Right lobe of liver (tissue), 6 donors: ENCODE data around the gene PCDHGB7. TPM values are rescaled to one million over a fixed set of nuclear protein-coding genes. Genes with fewer than 3 reads are reported as not detected.

ENCODE experiments used
- ATAC-seq, 4 donors: fragments of 200-7000 bp; cut with Tn5 transposase; one replicate each; pipeline ENCODE4 v1.9.1; 2020; ENCODE audit warnings: mild to moderate bottlenecking in 4 of 4, moderate library complexity in 4 of 4
- DNase-seq, 3 donors: peaks; one replicate each; pipeline ENCODE4 v3.0.0-alpha.2; 2020
- H3K27ac ChIP-seq, 3 donors: fragments of 200-600 bp; one replicate each; pipeline ENCODE4 v1.8.0; 2022
- H3K27me3 ChIP-seq, 2 donors: fragments of 200-600 bp; one replicate each; pipeline ENCODE4 v1.8.0; 2022
- H3K36me3 ChIP-seq, 4 donors: fragments of 200-600 bp; sonication (generic) in 1 of 4; one replicate each; pipeline versions ENCODE4 v1.5.1 to v1.8.0; 2017 to 2022; ENCODE audit warnings: control low read depth in 1 of 4
- H3K4me1 ChIP-seq, 4 donors: fragments of 200-600 bp; sonication (generic) in 1 of 4; one replicate each; pipeline versions ENCODE4 v1.5.1 to v1.8.0; 2017 to 2022; ENCODE audit warnings: control low read depth in 1 of 4
- H3K4me3 ChIP-seq, 3 donors: fragments of 200-600 bp; one replicate each; pipeline ENCODE4 v1.8.0; 2022
- H3K9me3 ChIP-seq, 4 donors: fragments of 200-600 bp; sonication (generic) in 1 of 4; one replicate each; pipeline versions ENCODE4 v1.5.1 to v1.8.0; 2017 to 2022; ENCODE audit warnings: control low read depth in 1 of 4
- CTCF ChIP-seq, 4 donors: fragments of 200-600 bp in 3 of 4; fragments of 450-650 bp in 1 of 4; IDR thresholded peaks; one replicate each; pipeline versions ENCODE4 v1.5.1 to v1.8.0; 2016 to 2022; ENCODE audit warnings: antibody characterized with exemption in 4 of 4, mild to moderate bottlenecking in 2 of 4
- POLR2A ChIP-seq: fragments of 450-650 bp; IDR thresholded peaks from one replicate; pipeline ENCODE4 v1.6.1; 2017; ENCODE audit warnings: antibody characterized with exemption, mild to moderate bottlenecking
- WGBS: methylation state at CpG from one replicate; pipeline ENCODE4 v1.1.6; 2018; ENCODE audit warnings: low coverage, low lambda C conversion rate; ENCODE audit not compliant: insufficient coverage; ENCODE audit errors: missing lambda C conversion rate; 5-methylcytosine and 5-hydroxymethylcytosine counted together
- intact Hi-C, 2 donors: fragments of 100-400 bp; cut with DNase I; formaldehyde crosslinking; loops; one replicate each; pipeline versions ENCODE4 v1.11.2 to v1.14.1; 2022
- total RNA-seq, 6 experiments: library from RNA; depleted of rRNA in 2 of 6; stranded (reverse); fragments of >200 nt in 2 of 6; fragmentation: NEBNext Ultra II Directional in 3 of 6; extraction: Animal tissue kit (Norgen Biotek cat#: 25700) in 3 of 6; gene quantifications; one replicate each; pipeline versions ENCODE4 v1.1.0 to v1.2.4, GENCODE V29; 2016 to 2023
- donor health status: DM: no; HTN: yes; CAD: no.
- donor health status: DM: no; HTN: no; CAD: no.
- donor health status: DM: no; HTN: no; CAD: no.
- donor health status: DM: no; HTN: yes; CAD: no.
- donor health status: DM: no; HTN: yes; CAD: no.

Gene PCDHGB7
- total RNA-seq, 6 experiments from 2014 or later = 1.2 to 3.7 (median 2.7) TPM

- Histone ChIP-seq H3K27me3 (no peaks in the 10 kb centered on the region), H3K36me3 (no peaks in the 10 kb centered on the region), H3K9me3 (no peaks in the 10 kb centered on the region), H3K4me1 (no peaks in the 10 kb centered on the region), H3K4me3 (no peak overlapping the region), H3K27ac (no peak overlapping the region)
- ATAC-seq (no peak), DNase-seq (no peak)
- TF ChIP-seq POLR2A = no peak
- intact Hi-C loops = no loop called here
- 88% methylated on average over 2 of the region's 2 CpGs for WGBS
These were observed 19.7 kb downstream of the PCDHGB7 start for GRCh38 chr5:141437221-141437620.

GRCh38 chr5:141439411-141440141, 22.1 kb downstream of the PCDHGB7 start:
- no peak for TF ChIP-seq POLR2A
- TF ChIP-seq CTCF (IDR thresholded peaks at IDR 0.05) = no peak
- 68% methylated on average over 10 of the region's 10 CpGs for WGBS
- Histone ChIP-seq H3K4me3 (no peak overlapping the region), H3K36me3 (no peaks in the 10 kb centered on the region), H3K27me3 (no peaks in the 10 kb centered on the region), H3K27ac (no peak overlapping the region), H3K4me1 (no peaks in the 10 kb centered on the region), H3K9me3 (no peaks in the 10 kb centered on the region)
- ATAC-seq (no peak), DNase-seq (no peak)
- intact Hi-C loops = no loop called here

GRCh38 chr5:141440341-141440740, 22.9 kb downstream of the PCDHGB7 start:
- ATAC-seq (no peak), DNase-seq (no peak)
- WGBS = 87% methylated on average over 9 of the region's 9 CpGs
- Histone ChIP-seq H3K9me3 (no peaks in the 10 kb centered on the region), H3K27me3 (no peaks in the 10 kb centered on the region), H3K4me1 (no peaks in the 10 kb centered on the region), H3K36me3 (no peaks in the 10 kb centered on the region), H3K4me3 (no peak overlapping the region), H3K27ac (no peak overlapping the region)
- TF ChIP-seq POLR2A (no peak), CTCF (IDR thresholded peaks at IDR 0.05) (no peak)
- intact Hi-C loops = no loop called here

GRCh38 chr5:141441571-141442170, 24.2 kb downstream of the PCDHGB7 start:
- Histone ChIP-seq H3K4me1 (no peaks in the 10 kb centered on the region), H3K9me3 (no peaks in the 10 kb centered on the region), H3K27me3 (no peaks in the 10 kb centered on the region), H3K27ac (no peak overlapping the region), H3K36me3 (no peaks in the 10 kb centered on the region), H3K4me3 (no peak overlapping the region)
- WGBS = 40% methylated on average over 1 of the region's 50 CpGs
- intact Hi-C loops = no loop called here
- DNase-seq (no peak), ATAC-seq (no peak)
- TF ChIP-seq CTCF (IDR thresholded peaks at IDR 0.05) = no peak
- TF ChIP-seq POLR2A = no peak

- no peak for DNase-seq
- Histone ChIP-seq H3K27me3 (no peaks in the 10 kb centered on the region), H3K9me3 (no peaks in the 10 kb centered on the region), H3K4me1 (no peaks in the 10 kb centered on the region), H3K4me3 (no peak overlapping the region), H3K36me3 (no peaks in the 10 kb centered on the region), H3K27ac (no peak overlapping the region)
- TF ChIP-seq POLR2A (no peak), CTCF (IDR thresholded peaks at IDR 0.05) (no peak)
- intact Hi-C loops = no loop called here
- ATAC-seq = no peak
- WGBS = 97% methylated on average over 3 of the region's 3 CpGs
These were observed 47.9 kb downstream of the PCDHGB7 start for GRCh38 chr5:141465351-141465750.
